ENCODE measurements around the gene CYTH3.

GRCh38 chr7:6159524-6160031 lies 112.8 kb downstream of the CYTH3 start:
- TF ChIP-seq POLR2AphosphoS5 (IDR thresholded peaks at IDR 0.05; ENCODE audit: low read depth, low read length), result no peak
- TF ChIP-seq TEAD4 (IDR thresholded peaks at IDR 0.05; ENCODE audit: low read depth, low read length), result no peak
- TF ChIP-seq CTCF (IDR thresholded peaks at IDR 0.05; ENCODE audit: control extremely low read depth in 1 of 3, insufficient read depth in 1 of 3, low read depth in 1 of 3, low read length in 3 of 3), result no peak
- TF ChIP-seq JUND (IDR thresholded peaks at IDR 0.05; ENCODE audit: low read length), result no peak
- no peak for TF ChIP-seq SP1 (IDR thresholded peaks at IDR 0.05; ENCODE audit: low read depth, low read length)
- TF ChIP-seq EZH2 (IDR thresholded peaks at IDR 0.05; ENCODE audit: low read depth, low read length, severe bottlenecking), result no peak
- TF ChIP-seq ATF2 (IDR thresholded peaks at IDR 0.05; ENCODE audit: low read length), result no peak
- TF ChIP-seq CREB1 (IDR thresholded peaks at IDR 0.05), result no peak

Measured in H1 (cell line).